GDM1 (cell line): ENCODE data around the gene TRIM32.

ENCODE experiments used
- DNase-seq: peaks from one replicate; lab custom pipeline; 2025; lab: John Stamatoyannopoulos, UW

The TRIM32 gene

GRCh38 chr9:116687074-116687753 is at the start of gene TRIM32:
TSS of gene TRIM32 (plus strand) at chr9:116687305. CDS start at chr9:116697743, 10,438 bp downstream.
- DNase-seq: peak; percentile 61

GRCh38 chr9:116639251-116639741 is 47.8 kb upstream of the TRIM32 start:
- no peak for DNase-seq

GRCh38 chr9:116641292-116642059 is 45.6 kb upstream of the TRIM32 start:
- DNase-seq: no peak

- DNase-seq: no peak
Measured at GRCh38 chr9:116643691-116644090, 43.4 kb upstream of the TRIM32 start.

- no peak for DNase-seq
Measured at GRCh38 chr9:116644091-116644688, 42.9 kb upstream of the TRIM32 start.

- peak; percentile 7 for DNase-seq
Measured at GRCh38 chr9:116646661-116647514, 40.2 kb upstream of the TRIM32 start.

- DNase-seq: no peak
Measured at GRCh38 chr9:116647515-116647809, 39.6 kb upstream of the TRIM32 start.

GRCh38 chr9:116653348-116654058 is 33.6 kb upstream of the TRIM32 start:
- no peak for DNase-seq

- DNase-seq: no peak
Measured at GRCh38 chr9:116654059-116654355, 33.1 kb upstream of the TRIM32 start.

- no peak for DNase-seq
Measured at GRCh38 chr9:116656501-116656971, 30.6 kb upstream of the TRIM32 start.

- DNase-seq: no peak
Measured at GRCh38 chr9:116656977-116657376, 30.1 kb upstream of the TRIM32 start.

- DNase-seq: no peak
Measured at GRCh38 chr9:116658265-116658664, 28.8 kb upstream of the TRIM32 start.

- DNase-seq: peak; percentile 21
Measured at GRCh38 chr9:116661037-116661954, 25.8 kb upstream of the TRIM32 start.

GRCh38 chr9:116662646-116663310 is 24.3 kb upstream of the TRIM32 start:
- no peak for DNase-seq

- no peak for DNase-seq
Measured at GRCh38 chr9:116663581-116663980, 23.5 kb upstream of the TRIM32 start.

GRCh38 chr9:116668970-116669695 is 18.0 kb upstream of the TRIM32 start:
- no peak for DNase-seq

GRCh38 chr9:116671605-116672004 is 15.5 kb upstream of the TRIM32 start:
- no peak for DNase-seq

GRCh38 chr9:116673375-116673774 is 13.7 kb upstream of the TRIM32 start:
- no peak for DNase-seq
